ENCODE data around the gene APC.

GRCh38 chr5:112863549-112863948, 125.9 kb downstream of the APC start:
- TF ChIP-seq, protein P1, sequence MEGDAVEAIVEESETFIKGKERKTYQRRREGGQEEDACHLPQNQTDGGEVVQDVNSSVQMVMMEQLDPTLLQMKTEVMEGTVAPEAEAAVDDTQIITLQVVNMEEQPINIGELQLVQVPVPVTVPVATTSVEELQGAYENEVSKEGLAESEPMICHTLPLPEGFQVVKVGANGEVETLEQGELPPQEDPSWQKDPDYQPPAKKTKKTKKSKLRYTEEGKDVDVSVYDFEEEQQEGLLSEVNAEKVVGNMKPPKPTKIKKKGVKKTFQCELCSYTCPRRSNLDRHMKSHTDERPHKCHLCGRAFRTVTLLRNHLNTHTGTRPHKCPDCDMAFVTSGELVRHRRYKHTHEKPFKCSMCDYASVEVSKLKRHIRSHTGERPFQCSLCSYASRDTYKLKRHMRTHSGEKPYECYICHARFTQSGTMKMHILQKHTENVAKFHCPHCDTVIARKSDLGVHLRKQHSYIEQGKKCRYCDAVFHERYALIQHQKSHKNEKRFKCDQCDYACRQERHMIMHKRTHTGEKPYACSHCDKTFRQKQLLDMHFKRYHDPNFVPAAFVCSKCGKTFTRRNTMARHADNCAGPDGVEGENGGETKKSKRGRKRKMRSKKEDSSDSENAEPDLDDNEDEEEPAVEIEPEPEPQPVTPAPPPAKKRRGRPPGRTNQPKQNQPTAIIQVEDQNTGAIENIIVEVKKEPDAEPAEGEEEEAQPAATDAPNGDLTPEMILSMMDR (IDR thresholded peaks at IDR 0.05): no peak
- no peak for TF ChIP-seq POLR2A (IDR thresholded peaks at IDR 0.05)

Measured in testis (tissue), 2 donors.